GM18526 (cell line): ENCODE data around the gene LRRC36.

Source experiments
- POLR2A ChIP-seq: IDR thresholded peaks from 3 replicates; pipeline ENCODE4 v1.6.1; 2011; ENCODE audit not compliant: insufficient read length; ENCODE audit errors: extremely low read depth

LRRC36 gene

DNA sequence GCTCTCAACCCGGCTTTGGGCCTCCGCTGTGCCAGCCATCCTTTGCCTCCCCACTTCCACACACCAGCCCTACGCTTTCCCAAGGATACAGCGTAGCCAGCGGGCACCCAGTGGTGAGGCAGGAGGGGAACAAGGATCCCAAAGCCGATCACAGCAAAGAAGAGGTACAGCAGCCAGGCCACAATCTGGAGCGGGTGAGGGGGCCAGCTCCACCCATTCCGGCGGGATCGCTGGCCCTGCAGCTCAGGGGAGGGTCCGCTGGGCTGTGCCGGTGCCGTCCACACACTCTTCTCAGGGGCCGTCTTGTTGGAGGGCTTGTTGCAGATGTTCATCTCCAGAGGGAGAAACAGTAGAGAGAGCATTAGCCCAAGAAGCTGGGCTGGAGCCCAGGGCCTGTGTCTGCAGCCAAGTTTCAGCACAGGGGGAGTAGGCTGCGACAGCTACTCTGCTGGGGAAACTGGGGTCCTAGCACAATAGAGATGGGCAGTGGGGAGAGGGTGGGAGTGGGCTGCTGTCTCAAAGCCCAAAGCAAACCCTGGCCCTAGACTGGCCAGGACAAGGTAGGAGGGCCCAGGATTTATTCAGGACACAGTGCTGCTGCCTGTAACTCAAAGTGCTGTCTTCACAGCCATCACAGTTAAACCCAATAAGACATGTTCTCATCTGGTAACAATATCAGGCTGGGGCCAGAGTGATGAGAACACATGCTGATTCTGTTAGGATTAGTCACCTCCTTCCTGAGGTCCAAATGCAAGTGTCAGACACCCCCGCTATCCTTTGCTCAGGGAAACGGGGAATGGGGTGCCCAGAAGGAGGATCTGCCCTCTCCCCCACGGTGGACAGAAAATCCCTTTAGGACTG lies 79.7 kb downstream of the LRRC36 start:
- no peak for TF ChIP-seq POLR2A

DNA sequence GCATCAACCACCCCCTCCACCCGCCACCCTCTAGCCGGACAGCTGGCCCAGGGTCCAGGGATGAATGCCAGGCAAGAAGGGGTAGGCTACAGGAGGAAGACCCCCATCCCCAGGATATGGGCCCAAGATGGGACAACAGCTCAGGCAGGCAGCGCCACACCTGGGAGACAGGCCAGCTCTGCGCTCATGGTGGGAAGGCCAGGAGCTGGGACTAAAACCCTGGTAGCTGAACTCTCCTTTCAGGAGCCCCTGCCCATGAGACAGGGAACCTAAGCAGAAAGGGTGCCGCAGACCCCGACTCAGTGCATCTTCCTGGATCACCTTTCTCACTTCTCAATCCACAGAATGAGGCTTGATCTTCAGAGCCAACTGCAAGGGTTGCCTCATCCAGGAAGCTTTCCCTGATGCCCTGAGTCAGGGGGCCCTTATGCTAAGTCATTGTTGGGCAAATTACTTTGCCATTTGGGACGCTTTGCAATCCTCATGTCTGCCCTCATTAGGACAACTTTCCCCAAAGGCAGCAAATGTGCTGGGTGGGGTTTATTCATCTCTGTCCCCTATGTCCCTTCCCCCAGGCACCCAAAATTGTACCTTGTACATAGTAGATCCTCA lies 80.7 kb downstream of the LRRC36 start:
- no peak for TF ChIP-seq POLR2A

DNA sequence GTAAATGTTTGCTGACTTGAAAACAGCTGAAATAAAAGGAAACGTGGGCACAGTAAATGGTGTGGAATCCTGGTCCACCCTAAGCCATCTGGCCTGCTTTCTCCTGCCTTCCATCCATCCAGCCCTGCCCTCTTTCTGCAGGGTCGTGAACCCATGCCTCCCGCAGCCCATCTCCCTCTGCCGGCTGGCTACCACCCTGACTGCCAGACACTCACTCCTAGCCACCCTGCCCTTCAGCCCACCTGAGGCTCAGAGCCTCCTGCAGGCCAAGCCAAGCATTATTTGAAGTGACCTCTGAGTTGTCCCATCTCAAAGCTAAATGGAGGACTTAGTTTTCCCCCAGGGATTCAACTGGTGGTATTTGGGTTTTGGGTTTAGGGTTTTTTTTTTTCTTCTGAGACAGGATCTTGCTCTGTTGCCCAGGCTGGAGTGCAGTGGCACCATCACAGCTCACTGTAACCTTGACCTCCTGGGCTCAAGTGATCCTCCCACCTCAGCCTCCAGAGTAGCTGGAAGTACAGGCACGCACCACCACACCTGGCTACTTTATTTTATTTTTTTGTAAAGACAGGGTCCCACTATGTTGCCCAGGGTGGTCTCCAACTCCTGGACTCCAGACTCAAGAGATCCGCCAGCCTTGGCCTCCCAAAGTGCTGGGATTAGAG lies 81.3 kb downstream of the LRRC36 start:
- no peak for TF ChIP-seq POLR2A

DNA sequence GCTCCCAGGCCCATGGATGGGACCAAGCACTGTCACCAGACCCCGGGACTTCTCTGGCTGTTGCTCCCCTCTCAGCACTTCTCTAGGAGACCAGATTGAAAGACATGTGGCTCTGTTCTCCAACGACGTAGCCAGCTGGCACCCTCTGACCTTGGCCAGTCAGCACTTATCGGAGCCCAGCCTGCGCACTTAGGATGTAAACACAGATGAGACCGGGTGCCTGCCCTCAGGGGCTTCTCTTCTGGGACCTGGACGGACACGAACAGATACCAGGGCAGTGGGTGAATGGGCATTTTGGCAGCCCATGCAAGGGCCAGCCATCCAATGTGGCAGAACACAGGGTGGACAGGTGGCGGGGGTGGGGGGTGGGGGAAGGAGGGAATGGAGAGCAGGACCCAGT lies 83.0 kb downstream of the LRRC36 start:
- TF ChIP-seq POLR2A = no peak

DNA sequence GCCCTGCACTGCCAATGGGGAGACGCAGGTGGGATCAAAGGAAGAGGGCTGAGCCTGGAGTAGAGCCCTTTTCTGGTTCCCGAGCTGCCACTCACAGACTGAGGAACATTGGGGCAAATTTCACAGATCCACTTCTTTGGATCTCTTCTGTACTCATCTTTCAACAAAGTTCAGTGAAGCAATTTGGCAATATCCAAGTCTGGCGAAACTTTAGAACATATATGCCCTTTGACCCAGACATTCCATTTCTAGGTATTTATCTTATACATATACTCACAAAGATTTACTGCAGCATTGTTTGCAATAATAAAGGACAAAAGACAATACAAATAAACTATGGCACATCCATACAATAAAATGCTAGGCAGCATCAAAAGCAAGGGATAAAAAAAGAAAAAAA lies 84.7 kb downstream of the LRRC36 start:
- no peak for TF ChIP-seq POLR2A

DNA sequence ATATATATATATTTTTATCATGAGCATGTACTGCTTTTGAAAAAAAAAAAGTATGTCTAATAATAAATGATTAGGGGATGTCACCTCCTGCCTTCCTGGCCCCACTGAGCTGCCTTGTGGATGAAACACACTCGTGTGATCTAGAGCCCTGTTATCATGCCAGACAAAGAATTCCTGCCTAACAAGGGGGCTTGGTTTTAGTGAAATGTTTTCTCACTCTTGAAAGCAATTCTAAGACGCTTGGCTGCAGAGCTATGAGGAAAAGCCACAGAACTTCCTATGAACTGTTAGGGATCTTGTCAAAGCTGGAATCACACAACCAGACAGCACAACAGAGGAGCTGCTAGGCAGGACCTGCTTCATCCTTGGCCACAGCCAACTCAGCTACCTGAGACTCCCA lies 85.7 kb downstream of the LRRC36 start:
- no peak for TF ChIP-seq POLR2A

DNA sequence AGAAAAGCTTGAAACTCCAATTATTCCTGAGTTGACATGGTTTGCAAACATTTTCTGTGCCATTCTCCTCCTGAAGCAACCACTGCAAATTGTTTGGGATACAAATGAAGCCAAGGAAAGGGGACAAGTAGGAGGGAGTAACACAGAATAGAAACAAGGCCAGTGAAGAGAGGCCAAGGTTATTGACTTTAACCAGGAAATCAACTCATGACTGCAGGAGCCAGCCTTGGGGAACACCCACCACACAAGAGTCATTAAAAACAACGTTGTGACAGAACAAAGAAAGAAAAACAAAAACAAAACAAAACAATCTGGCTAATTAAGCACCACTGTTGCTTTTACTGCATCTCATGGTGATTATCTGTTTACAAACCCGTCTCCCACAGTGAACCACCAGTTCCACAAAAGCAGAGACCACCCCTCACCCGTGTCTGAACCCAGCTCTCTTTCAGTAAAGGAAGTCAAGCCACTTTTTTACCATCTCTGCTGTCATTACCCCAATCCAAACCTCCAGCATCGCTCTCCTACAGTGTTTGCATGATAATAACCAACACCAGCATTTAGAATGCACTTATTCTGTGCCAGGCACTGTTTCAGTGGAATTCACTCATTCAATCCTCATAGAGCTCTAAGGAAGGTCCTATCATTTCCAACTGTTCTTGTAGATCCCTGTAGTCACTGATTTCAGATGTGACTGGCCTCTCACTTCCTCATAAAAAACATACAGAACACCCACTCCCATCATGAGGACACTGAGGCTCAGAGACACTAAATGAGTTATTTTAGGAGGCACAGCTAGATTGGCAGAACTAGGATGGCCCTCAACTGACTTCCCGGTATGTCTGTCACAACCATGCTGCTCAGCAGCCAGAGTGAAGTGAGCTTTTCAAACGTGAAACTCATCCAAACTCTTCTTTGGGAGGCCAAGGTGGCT lies 87.6 kb downstream of the LRRC36 start:
- TF ChIP-seq POLR2A = no peak

DNA sequence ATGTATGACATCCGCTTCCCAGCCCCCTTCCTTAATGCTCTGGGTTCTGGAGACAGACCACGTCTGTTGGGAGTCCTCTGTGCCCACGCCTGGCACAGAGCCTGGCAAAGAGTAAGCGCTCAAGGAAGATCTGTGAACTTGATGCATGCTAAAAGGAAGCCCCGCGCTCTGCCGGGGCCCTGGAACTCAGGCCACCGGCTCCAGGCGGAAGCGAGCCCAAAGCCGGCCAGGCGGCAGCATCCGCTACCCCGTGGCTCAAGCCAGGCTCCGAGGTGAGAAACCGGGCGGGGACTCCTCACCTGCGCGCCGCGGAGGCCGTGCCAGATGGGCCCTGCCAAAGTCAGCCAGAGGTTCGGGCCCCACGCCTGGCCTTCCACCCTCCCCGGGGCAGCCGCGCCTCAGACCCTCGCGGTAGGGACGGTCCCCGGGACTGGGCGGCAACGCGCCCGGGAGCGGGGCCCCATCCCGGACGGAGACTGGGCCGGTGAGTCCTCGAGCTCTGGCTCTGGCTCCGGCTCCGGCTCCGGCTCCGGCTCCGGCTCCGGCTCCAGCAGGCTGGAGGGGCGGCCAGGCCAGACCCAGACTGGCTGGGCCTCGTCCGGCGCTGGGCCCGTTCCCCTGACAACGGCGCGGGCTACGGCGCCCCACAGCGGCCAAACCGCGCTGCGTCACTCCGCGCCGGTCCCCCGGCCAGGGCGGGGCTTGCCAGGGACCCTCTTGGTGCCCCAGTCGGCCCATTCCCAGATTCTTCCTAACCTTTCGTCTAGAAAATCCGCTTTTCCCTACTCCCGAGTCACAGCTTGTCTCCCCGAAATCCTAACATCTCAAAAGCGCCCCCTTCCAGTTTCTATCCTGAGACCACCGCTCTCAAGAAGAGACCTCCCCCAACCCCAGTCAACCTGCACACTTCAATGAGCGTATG lies 89.5 kb downstream of the LRRC36 start, which contains the start of gene ZDHHC1:
ZDHHC1 (minus strand) TSS at position 606 of the 922 bp plus-strand sequence. CDS start 8,702 bp downstream, outside the sequence.
- no peak for TF ChIP-seq POLR2A

DNA sequence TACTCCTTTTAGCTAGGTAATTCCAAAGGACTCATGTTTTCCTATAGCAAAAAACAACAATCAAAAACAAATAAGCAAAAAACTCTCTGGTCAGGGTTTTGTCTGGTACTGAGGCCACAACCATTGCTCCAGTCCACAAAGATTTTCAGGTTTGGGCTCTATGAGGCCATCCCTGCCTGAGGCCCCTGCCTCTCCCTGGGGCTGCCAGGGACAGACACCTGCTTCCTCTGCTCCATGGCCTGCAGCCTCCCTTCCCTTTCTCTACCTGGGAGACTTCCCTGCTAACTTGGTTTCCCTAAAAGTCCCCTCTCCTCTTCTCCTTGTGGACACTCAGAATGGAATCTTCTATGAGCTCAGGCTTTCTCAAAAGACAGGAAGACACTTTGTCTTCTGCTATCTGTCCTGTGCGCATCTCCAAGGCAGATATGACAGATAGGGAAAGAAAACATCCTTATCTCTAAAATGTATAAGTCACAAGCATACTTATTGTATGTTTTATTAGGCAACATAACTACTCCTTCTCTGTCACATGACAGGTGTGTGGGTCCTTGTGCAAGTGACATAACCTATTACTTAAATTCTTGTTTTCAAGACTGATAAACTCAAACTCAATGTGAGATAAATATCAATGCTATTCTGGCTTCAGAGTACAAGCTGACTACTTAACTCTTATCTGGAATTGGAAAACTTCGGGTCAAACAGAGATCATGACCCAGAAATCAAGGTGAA lies 90.9 kb downstream of the LRRC36 start:
- TF ChIP-seq POLR2A = no peak

DNA sequence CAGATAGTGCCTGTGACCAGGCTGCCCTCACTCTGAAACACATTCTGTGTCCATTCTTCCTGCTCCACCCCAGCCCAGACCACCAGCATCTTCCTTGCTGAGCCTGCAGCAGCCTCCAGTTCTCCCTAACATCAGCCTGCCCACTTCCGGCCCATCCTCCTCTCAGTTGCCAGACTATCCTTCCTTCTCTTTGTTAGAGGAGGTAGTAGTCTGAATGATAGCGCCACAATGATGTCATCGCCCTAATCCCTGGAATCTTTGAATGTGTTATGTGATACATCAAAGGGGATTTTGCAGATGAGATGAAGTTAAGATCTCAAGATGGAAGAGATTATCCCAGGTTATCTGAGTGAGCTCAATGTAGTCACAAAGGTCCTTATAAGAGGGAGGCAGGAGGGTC lies 92.9 kb downstream of the LRRC36 start:
- no peak for TF ChIP-seq POLR2A

DNA sequence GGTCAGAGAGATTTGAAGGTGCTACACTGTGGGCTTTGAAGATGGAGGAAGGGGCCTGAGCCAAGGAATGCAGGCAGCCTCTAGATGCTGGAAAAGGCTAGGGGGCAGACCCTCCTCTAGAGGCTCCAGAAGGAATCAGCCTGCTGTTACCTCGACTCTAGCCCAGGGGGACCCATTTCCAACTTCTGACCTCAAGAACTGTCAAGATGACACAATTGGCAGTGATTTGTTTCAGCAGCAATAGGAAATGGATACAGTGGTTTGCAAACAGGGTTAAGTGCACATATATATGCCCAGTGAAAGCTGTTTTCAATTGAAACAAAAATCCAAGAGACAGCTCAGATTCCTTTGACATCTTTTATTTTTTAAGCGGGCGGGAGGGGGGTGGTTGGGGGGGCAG lies 93.3 kb downstream of the LRRC36 start:
- no peak for TF ChIP-seq POLR2A

DNA sequence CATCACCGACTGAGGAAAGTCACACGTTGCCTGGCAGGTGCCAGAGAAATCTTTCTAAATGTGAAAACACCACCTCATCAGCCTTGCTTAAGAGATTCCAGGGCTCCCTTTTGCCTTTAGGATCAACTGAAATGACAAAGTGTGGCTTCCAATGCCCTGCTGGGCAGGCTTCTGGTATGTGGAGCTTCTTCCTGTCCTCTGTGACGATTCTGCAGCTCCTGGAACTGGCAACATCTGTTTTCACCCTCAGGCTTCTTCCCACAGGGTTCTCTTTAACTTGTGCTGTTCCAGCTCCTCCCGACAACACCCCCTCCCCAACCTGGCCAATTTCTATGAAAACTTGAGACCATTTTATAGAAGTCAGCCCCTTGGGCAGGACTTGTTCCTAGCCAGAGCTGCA lies 94.4 kb downstream of the LRRC36 start:
- no peak for TF ChIP-seq POLR2A

DNA sequence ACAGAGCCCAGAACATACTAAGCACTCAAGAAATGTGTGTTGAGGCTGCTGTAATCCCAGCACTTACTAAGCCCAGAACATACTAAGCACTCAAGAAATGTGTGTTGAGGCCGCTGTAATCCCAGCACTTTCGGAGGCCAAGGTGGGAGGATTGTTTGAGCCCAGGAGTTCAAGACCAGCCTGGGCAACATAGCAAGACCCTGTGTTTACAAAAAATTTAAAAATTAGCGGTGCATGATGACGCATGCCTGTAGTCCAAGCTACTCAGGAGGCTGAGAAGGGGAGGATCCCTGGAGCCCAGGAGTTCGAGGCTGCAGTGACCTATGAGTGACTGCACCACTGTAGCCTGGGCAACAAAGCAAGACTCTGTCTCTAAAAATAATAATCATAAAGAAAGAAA lies 96.4 kb downstream of the LRRC36 start:
- no peak for TF ChIP-seq POLR2A
